Activated T-cell treated with anti-CD3 and anti-CD28 coated beads for 4 hours (primary cell): Measurements from ENCODE around the gene RGS3.
"Not testable (repeated sequence)": the region's sequence is repeated elsewhere in the genome, so short reads cannot be mapped to it uniquely, and the experiment has no call there.

Experiments
- DNase-seq: peaks from one replicate; pipeline ENCODE4 v3.0.0-alpha.2; 2020

RGS3 gene

GRCh38 chr9:113624721-113625120 is 161.2 kb downstream of the RGS3 start:
- DNase-seq: no peak

GRCh38 chr9:113625486-113625885 is 162.0 kb downstream of the RGS3 start:
- DNase-seq: no peak

- DNase-seq: no peak
Observed at GRCh38 chr9:113626735-113627495, 163.4 kb downstream of the RGS3 start.

DNA sequence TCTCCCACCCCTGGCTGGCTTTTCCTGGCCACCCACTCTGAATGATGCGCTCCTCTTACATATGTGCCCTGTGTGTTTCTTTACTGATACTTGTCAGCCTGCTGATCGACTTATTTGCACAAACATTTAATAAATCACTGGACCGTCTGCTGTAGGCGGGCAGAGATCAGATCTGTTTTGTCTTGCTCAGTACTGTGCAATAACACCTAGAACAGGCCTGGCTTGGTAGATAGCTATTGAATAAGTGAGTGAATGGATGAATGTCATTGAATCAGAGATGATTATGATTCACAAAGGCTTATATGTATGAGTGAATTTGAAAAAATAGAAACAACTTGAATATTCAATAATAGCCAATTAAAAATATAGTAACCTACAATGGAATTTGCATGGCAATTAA is 165.1 kb downstream of the RGS3 start:
- DNase-seq: no peak

- DNase-seq: no peak
Observed at GRCh38 chr9:113630386-113631136, 167.0 kb downstream of the RGS3 start.

- no peak for DNase-seq
Observed at GRCh38 chr9:113631137-113631765, 167.7 kb downstream of the RGS3 start.

DNA sequence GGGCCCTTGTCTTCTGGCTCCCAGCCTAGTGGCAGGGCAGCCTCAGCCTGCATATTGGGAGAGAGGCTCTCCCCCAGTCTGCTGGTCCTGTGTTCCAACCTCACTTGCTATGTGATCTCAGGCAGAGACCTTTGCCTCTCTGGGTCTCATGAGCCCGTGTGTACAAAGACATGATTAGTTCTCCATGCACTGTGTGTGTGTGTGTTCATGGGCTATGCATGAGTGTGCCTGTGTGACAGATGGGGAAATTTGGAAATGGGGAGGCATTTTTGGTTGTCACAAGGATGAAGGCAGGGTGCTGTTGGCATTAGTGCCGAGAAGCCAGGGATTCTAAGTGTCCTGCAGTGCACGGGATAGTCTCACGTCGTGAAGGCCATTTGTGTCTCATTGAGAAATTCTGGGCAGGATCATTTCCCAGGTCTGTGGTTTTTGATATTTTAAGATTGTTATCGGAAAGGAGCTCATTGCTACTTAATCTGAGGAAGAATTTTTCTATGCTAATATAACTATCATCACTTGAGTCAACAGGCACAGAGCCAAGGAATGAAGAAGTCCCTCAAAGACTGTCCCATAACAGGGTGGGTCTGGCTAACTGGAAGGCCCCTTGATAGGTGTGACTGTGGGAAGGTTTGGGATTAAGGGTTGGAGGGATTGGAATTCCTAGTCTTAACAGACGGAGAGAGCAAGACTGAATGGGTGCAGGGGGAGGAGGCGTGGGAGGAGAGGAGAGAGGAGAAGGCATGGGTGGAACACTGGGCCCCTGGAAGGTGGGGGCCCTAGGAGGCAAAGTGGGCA is 168.5 kb downstream of the RGS3 start:
- no peak for DNase-seq

DNA sequence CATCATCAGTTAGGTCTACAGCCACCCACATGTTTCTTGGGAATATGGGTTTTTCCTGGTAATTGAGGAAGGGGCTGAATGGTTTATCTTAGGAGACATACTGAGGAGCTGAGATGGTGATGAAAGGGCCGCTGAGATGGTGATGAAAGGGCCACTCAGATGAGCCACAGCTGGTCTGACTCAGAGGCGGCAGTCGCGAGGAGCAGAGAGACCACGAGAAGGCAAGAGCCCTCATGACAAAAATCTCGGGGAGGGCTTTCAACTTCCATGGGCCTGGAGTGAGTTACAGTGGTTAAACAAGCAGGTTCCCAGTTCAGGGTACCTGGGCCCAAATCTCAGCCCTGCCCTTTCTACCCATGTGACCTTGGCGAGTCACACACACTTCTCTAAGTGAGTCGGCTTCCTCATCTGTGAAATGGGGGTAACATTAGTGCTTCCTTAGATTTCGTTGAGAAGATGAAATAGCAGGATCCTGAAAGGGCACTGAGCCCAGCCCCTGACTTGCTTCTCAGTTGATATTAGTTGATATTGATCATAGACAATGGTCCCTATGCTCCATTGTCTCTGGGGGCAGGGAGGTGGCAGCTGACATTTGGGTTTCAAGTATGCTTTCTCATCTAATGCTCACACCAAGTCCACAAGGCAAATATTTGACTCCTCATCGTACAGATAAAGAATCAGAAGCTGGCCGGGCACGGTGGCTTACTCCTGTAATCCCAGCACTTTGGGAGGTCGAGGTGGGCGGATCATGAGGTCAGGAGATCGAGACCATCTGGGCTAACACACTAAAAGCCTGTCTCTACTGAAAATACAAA is 169.5 kb downstream of the RGS3 start:
- no peak for DNase-seq

DNA sequence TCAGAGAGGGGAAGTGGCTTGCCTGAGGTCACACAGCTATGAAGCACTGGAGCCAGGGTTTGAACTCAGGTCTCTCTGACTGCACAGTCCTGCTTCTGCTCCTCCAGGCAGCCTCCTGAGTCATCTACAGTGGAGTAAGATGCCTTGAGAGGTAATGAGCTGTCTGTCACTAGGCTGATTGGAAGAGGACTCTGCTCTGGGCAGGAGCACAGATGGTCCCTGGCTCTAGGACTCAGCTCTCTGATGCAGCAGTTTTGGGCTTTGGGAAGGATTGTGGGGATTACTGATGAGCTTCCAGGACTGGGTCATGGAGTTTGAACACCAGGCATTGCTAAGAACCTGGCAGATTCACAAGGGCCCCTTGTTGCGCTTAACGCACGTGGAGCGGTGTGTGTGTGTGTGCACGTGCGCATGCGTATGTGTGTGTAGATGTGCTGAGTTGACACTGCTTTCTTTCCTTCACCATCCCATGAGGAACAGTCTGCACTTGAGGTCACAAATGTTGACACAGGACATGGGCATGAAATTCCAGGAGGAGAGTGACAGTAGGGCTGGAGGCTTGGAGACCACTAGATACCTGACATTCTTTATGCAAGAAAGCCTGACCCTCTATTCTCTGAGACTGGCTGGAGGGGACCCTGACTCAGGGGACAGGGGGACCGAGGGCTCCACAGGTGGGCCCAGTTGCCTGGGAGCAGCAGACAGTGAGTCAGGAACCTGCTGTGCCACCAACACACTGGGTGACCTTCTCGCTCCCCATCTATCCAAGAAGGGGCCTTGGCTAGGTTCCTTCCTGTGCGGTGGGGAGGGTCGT is 170.5 kb downstream of the RGS3 start:
- no peak for DNase-seq

DNA sequence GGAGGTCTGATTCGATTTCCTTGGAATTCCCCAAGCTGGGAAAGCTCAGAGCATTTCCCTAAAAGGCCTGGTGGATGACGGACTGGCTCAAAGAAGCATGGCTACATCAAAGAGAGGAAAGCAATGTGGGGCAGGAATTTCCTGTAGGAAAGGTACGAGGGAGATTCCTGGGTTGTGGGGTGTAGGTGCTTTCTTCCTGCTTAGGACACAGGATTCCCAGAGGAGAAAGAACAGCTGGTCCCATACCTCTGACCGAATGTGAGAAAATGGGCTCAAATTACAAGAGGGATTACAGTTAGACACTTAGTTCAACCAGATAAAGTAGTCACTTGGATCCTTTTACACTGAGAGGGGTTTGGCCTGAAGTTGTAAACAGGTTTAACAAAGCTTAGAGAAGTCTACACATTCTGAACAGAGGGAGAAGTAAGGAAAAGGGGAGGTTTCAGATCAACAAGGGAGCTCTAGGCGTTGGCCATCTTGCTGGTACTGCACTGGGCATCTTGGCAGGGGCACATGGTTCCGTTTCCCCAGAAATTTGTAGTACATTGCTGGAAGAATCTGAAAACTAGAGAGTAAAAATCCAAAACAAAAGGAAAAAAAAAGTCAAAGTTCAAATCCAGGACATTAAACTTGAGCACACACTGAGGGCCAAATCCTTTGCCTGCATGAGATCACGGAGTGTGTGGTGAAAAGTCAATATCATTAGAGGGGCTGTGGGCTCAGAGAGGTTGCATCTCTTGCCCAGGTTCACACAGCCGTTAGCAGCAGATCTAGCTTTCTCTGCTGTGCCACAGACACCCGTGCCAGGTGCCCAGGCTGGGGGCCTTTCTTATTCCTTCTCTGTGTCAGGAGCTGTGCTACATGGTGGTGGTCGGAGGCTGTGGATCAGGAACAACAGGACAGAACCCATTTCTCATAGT is 171.3 kb downstream of the RGS3 start:
- DNase-seq: no peak

DNA sequence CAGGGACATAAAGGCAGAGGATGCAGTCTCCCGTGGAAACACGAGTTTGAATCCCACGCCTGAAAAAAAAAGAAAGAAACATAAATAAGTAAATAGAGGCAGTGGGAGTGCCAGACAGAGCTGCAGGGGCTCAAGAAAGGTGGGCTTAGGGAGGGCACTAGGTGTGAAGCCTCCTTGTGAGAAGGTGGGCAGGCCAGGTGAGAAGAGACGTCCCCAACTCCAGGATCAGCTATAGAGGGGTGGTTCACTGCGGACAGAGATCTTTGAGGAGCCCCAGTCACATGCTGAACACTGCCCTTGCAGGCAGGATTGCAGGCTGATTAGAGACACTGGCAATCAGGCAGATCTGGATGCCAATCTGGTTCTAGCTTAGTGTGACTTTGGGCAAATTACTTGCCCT is 172.1 kb downstream of the RGS3 start:
- DNase-seq: no peak

DNA sequence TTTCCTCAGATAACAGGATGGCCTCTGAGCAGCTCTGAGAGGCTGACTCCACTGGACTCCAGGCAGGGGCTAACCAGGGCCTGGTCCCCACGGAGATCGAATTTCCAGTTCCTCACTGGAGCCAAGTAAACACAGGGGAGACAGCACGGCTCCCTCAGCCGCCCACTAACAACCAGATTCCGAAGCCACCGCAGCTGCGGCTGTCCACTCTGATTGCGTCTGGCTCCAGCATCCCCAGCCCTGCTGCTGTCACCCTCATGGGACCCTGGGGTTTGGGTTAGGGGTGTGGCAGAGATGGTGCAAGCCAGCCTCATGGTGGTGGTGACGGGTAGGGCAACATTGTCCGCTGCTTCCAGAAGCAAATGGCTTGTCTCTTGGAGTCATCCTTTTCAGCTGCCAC is 172.6 kb downstream of the RGS3 start:
- no peak for DNase-seq

- no peak for DNase-seq
Observed at GRCh38 chr9:113636693-113637092, 173.2 kb downstream of the RGS3 start.

DNA sequence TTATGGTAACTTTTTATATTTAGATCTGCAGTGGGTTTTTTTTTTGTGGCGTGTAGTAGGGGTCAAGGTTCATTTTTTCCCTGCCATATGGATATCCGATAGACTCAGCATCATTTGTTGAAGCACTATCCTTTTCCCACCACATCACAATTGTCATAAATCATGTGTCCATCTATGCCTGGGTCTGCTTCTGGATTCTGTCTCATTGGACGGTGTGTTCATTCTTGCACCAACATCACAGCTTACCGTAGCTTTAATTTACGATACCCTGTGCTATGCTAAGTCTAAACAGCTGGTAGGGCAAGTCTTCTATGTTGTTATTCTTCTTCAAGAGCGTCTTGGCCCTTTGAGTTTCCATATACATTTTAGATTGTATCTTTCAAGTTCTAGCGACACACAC is 175.0 kb downstream of the RGS3 start:
- DNase-seq: no peak

DNA sequence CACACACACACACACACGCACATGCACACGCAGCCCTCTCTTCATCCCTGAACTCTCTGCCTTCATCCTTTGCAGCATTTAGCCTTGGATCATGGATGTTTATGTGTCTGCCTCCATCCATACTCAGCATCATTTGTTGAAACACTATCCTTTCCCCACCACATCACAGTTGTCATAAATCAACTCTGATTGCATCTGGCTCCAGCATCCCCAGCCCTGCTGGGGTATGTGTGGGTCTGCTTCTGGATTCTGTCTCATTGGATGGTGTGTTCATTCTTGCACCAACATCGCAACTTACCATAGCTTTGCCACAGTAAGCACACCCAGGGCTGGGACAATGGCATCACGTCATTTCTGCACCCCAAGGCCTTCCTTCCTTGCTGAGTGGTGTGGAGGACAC is 175.4 kb downstream of the RGS3 start:
- no peak for DNase-seq

DNA sequence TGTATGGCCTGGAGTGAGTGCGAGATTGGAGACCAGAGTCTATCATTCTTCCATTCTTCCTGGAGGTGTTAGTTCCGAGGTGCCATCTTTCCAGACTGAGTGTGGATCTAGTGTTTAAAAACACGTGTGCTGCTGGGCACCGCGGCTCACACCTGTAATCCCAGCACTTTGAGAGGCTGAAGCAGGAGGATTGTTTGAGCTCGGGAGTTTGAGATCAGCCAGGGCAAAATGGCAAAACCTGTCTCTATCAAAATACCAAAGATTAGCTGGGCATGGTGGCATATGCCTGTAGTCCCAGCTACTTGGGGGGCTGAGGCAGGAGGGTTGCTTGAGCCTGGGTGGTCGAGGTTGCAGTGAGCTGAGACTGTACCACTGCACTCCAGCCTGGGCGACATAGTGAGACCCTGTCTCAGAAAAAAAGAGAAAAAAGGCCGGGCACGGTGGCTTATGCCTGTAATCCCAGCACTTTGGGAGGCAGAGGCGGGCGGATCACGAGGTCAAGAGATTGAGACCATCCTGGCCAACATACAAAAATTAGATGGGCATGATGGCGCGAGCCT is 176.0 kb downstream of the RGS3 start:
- not testable (repeated sequence) for DNase-seq

- no peak for DNase-seq
Observed at GRCh38 chr9:113640418-113640817, 176.9 kb downstream of the RGS3 start.

DNA sequence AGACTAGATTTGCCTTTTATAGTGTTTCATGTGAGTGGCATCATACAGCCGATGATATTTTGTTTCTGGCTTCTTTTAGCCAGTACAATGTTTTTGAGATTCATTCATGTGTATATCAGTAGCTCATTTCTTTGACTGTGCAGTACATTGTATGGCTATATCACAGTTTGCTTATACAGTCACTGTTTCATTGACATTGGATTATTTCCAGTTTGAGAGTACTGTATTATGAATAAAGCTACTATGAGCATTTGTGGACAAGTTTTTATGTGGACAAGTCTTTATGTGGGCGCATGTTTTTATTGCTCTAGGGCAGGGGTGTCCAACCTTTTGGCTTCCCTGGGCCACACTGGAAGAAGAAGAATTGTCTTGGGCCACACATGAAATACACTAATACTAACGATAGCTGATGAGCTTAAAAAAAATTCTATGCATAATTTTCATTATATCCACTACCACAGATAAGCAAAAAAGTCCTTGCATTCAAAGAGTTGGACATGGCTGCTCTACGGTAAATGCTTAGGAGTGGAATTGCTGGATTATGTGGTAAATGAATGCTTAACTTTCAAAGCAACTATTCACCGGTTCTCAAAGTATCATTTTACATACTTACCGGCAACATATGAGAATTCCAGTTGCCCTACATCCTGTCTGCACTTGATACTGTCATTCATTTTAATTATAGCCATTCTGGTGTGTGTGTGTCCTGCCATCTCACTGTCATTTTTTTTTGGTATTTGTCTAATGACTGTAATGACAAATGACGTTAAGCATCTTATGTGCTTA is 177.8 kb downstream of the RGS3 start:
- no peak for DNase-seq

DNA sequence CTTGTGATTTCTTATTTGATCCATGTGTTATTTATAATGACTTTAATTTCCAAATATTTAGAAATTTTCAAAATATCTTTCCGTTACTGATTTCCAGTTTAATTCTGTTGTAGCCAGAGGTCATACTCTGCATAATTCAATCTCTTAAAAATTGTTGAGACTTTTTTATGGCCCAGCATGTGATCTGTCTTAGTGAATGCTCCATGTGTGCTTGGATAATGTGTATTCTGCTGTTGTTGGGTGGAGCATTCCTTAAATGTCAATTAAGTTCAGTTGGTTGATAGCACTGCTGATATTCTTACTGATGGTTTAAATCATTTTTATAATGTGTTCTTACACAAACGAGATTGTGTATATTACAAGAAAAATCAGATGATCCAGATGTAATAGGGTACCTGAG is 180.8 kb downstream of the RGS3 start:
- no peak for DNase-seq
